GM19193 (cell line): ENCODE measurements around the gene NPAS3.

Experiments used
- POLR2A ChIP-seq: IDR thresholded peaks from 4 replicates; pipeline ENCODE4 v1.6.1; 2011; ENCODE audit not compliant: insufficient read depth, insufficient read length; ENCODE audit errors: extremely low read depth

The NPAS3 gene

GRCh38 chr14:33758547-33758946 lies 819.9 kb downstream of the NPAS3 start:
- no peak for TF ChIP-seq POLR2A

GRCh38 chr14:33762161-33762851 lies 823.6 kb downstream of the NPAS3 start:
- no peak for TF ChIP-seq POLR2A

- no peak for TF ChIP-seq POLR2A
Observed at GRCh38 chr14:33764876-33765650, 826.4 kb downstream of the NPAS3 start.

GRCh38 chr14:33767586-33768457 lies 829.1 kb downstream of the NPAS3 start:
- TF ChIP-seq POLR2A: no peak

GRCh38 chr14:33768458-33768830 lies 829.8 kb downstream of the NPAS3 start:
- TF ChIP-seq POLR2A: no peak

GRCh38 chr14:33773205-33774030 lies 834.7 kb downstream of the NPAS3 start:
- no peak for TF ChIP-seq POLR2A

- TF ChIP-seq POLR2A: no peak
Observed at GRCh38 chr14:33774161-33774560, 835.5 kb downstream of the NPAS3 start.

- no peak for TF ChIP-seq POLR2A
Observed at GRCh38 chr14:33774723-33775470, 836.2 kb downstream of the NPAS3 start.

- TF ChIP-seq POLR2A: no peak
Observed at GRCh38 chr14:33776871-33777270, 838.2 kb downstream of the NPAS3 start.

GRCh38 chr14:33777681-33778080 lies 839.0 kb downstream of the NPAS3 start:
- no peak for TF ChIP-seq POLR2A

GRCh38 chr14:33780035-33780434 lies 841.4 kb downstream of the NPAS3 start:
- TF ChIP-seq POLR2A: no peak

- TF ChIP-seq POLR2A: no peak
Observed at GRCh38 chr14:33781236-33781635, 842.6 kb downstream of the NPAS3 start.

GRCh38 chr14:33782923-33783322 lies 844.2 kb downstream of the NPAS3 start:
- no peak for TF ChIP-seq POLR2A
